ENCODE results near the gene PDRG1.

Gene PDRG1

GRCh38 chr20:31934491-31934890 lies 17.4 kb downstream of the PDRG1 start:
- TF ChIP-seq MAX (IDR thresholded peaks at IDR 0.05) (no peak), CEBPB (IDR thresholded peaks at IDR 0.05) (no peak), EP300 (IDR thresholded peaks at IDR 0.05; ENCODE audit: borderline replicate concordance) (no peak), REST (IDR thresholded peaks at IDR 0.05; ENCODE audit: low read depth) (no peak), TCF12 (IDR thresholded peaks at IDR 0.05; ENCODE audit: low read depth) (no peak)
- TF ChIP-seq, protein P1, sequence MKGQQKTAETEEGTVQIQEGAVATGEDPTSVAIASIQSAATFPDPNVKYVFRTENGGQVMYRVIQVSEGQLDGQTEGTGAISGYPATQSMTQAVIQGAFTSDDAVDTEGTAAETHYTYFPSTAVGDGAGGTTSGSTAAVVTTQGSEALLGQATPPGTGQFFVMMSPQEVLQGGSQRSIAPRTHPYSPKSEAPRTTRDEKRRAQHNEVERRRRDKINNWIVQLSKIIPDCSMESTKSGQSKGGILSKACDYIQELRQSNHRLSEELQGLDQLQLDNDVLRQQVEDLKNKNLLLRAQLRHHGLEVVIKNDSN (IDR thresholded peaks at IDR 0.05): no peak

- no peak for TF ChIP-seq EGR1 (IDR thresholded peaks at IDR 0.05)
- no peak for TF ChIP-seq RAD21 (IDR thresholded peaks at IDR 0.05; ENCODE audit: low read depth)
- no peak for TF ChIP-seq CREB1 (IDR thresholded peaks at IDR 0.05; ENCODE audit: low read depth)
- no peak for TF ChIP-seq EP300 (IDR thresholded peaks at IDR 0.05; ENCODE audit: borderline replicate concordance)
- no peak for TF ChIP-seq MAX (IDR thresholded peaks at IDR 0.05)
- no peak for TF ChIP-seq TAF1 (IDR thresholded peaks at IDR 0.05; ENCODE audit: low read depth)
- TF ChIP-seq, protein P1 (IDR thresholded peaks at IDR 0.05): no peak
- TF ChIP-seq NFIC (IDR thresholded peaks at IDR 0.05): no peak
- TF ChIP-seq TEAD4 (IDR thresholded peaks at IDR 0.05): no peak
- TF ChIP-seq ZBTB7A (IDR thresholded peaks at IDR 0.05; ENCODE audit: low read depth): no peak
- TF ChIP-seq REST (IDR thresholded peaks at IDR 0.05; ENCODE audit: low read depth): no peak
- no peak for TF ChIP-seq TCF12 (IDR thresholded peaks at IDR 0.05; ENCODE audit: low read depth)
- TF ChIP-seq FOXM1 (IDR thresholded peaks at IDR 0.05; ENCODE audit: borderline replicate concordance, low read depth): no peak
- TF ChIP-seq CEBPB (IDR thresholded peaks at IDR 0.05): no peak
- TF ChIP-seq YY1 (IDR thresholded peaks at IDR 0.05; ENCODE audit: low read depth): no peak
These were observed 18.1 kb downstream of the PDRG1 start for GRCh38 chr20:31933698-31934097.

DNA sequence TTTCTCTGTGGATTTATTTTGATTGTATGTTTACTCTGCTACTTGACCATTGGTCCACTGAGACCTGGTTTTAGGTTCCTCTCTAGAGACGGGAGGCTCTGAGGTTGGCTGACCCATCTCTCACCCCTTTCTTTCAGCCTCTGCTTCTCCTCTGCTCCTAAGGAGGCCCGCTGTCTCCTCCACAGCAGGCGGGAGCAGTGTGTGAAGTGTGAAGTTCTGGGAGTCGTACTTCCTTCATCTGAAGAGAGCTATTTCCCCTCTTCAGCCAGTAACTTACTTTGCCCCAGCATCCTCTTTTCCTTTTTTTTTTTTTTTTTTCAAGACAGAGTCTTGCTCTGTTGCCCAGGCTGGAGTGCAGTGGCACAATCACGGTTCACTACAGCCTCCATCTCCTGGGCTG lies 21.1 kb downstream of the PDRG1 start:
- TF ChIP-seq RAD21 (IDR thresholded peaks at IDR 0.05; ENCODE audit: low read depth): no peak
- TF ChIP-seq CREB1 (IDR thresholded peaks at IDR 0.05; ENCODE audit: low read depth): no peak
- TF ChIP-seq, protein P1 (IDR thresholded peaks at IDR 0.05): no peak
- no peak for TF ChIP-seq FOXM1 (IDR thresholded peaks at IDR 0.05; ENCODE audit: borderline replicate concordance, low read depth)
- TF ChIP-seq TAF1 (IDR thresholded peaks at IDR 0.05; ENCODE audit: low read depth): no peak
- TF ChIP-seq CEBPB (IDR thresholded peaks at IDR 0.05): no peak
- TF ChIP-seq TEAD4 (IDR thresholded peaks at IDR 0.05): no peak
- TF ChIP-seq EP300 (IDR thresholded peaks at IDR 0.05; ENCODE audit: borderline replicate concordance): no peak
- TF ChIP-seq ZBTB7A (IDR thresholded peaks at IDR 0.05; ENCODE audit: low read depth): no peak
- no peak for TF ChIP-seq YY1 (IDR thresholded peaks at IDR 0.05; ENCODE audit: low read depth)
- TF ChIP-seq REST (IDR thresholded peaks at IDR 0.05; ENCODE audit: low read depth): no peak
- no peak for TF ChIP-seq NFIC (IDR thresholded peaks at IDR 0.05)
- no peak for TF ChIP-seq MAX (IDR thresholded peaks at IDR 0.05)

- TF ChIP-seq TCF12 (IDR thresholded peaks at IDR 0.05; ENCODE audit: low read depth) (no peak), EP300 (IDR thresholded peaks at IDR 0.05; ENCODE audit: borderline replicate concordance) (no peak), MAX (IDR thresholded peaks at IDR 0.05) (no peak), NFIC (IDR thresholded peaks at IDR 0.05) (no peak), YY1 (IDR thresholded peaks at IDR 0.05; ENCODE audit: low read depth) (no peak), FOXM1 (IDR thresholded peaks at IDR 0.05; ENCODE audit: borderline replicate concordance, low read depth) (no peak), RAD21 (IDR thresholded peaks at IDR 0.05; ENCODE audit: low read depth) (no peak), EGR1 (IDR thresholded peaks at IDR 0.05) (no peak), CREB1 (IDR thresholded peaks at IDR 0.05; ENCODE audit: low read depth) (no peak), CEBPB (IDR thresholded peaks at IDR 0.05) (no peak), TAF1 (IDR thresholded peaks at IDR 0.05; ENCODE audit: low read depth) (no peak), TEAD4 (IDR thresholded peaks at IDR 0.05) (no peak), REST (IDR thresholded peaks at IDR 0.05; ENCODE audit: low read depth) (no peak), ZBTB7A (IDR thresholded peaks at IDR 0.05; ENCODE audit: low read depth) (no peak)
- TF ChIP-seq, protein P1 (IDR thresholded peaks at IDR 0.05): no peak
These were observed 24.2 kb downstream of the PDRG1 start for GRCh38 chr20:31927627-31928159.
